ENCODE measurements around the gene CNKSR1.

CNKSR1 gene

DNA sequence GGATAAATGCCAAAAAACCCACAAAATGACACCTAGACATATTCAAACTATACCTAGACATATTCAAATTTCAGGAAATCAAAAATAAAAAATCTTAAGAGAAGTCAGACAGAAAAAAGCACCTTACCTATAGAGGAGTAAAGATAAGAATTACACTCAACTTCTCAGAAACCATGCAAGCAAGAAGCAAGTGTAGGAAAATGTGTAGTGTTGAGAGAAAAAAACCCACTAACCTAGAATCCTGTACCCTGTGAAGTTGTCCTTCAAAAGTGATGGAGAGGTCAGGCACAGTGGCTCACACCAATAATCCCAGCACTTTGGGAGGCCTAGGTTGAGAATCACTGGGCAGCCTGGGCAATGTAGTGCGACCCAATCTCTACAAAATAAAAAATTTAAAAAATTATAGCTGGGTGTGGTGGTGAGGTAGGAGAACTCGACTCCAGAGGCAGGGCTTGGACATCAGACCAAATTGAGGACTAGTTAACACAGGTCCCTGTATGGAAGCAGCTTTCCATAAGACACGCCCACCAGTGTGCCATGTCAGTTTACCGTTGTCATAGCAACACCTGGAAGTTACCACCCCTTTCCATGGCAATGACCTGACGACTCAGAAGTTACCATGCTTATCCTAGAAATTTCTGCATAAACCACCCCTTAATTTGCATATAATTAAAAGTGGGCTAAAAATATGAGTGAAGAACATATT, 45.0 kb upstream of the CNKSR1 start:
- Histone ChIP-seq H3K79me2 (ENCODE audit: low read length) (no peaks in the 10 kb centered on the region), H3K27me3 (replicated peaks; ENCODE audit: insufficient read depth, low read length) (no peaks in the 10 kb centered on the region), H3K4me3 (ENCODE audit: low read length) (no peak overlapping the region), H3K36me3 (replicated peaks; ENCODE audit: insufficient read depth, low read length) (no peaks in the 10 kb centered on the region), H3F3A (ENCODE audit: insufficient read depth, low read length) (0 out of 2 replicates have a peak, but pooled peaks cover 2% of the 10 kb centered on the region), H3K9me3 (replicated peaks; ENCODE audit: insufficient read depth, low read length) (no peaks in the 10 kb centered on the region), H2AFZ (ENCODE audit: low read length) (no peak overlapping the region), H3K9me2 (replicated peaks; ENCODE audit: insufficient read depth, low read length) (no peaks in the 10 kb centered on the region), H3K4me2 (ENCODE audit: low read depth, low read length) (no peak overlapping the region), H3K9ac (ENCODE audit: low read length) (no peak overlapping the region), H3K4me1 (ENCODE audit: low read length) (peaks cover 3% of the 10 kb centered on the region; the same call in 1 of the 2 replicates), H3K27ac (ENCODE audit: low read length) (no peak overlapping the region), H4K20me1 (ENCODE audit: insufficient read depth, low read length) (no peaks in the 10 kb centered on the region; the same call in 1 of the 2 replicates)
- DNase-seq: no peak
- no peak for TF ChIP-seq CTCF (IDR thresholded peaks at IDR 0.05; ENCODE audit: low read length)
- no peak for TF ChIP-seq EZH2phosphoT487 (IDR thresholded peaks at IDR 0.05; ENCODE audit: low read length)
- no peak for TF ChIP-seq EZH2 (optimal IDR thresholded peaks at IDR 0.05; ENCODE audit: low read depth, low read length)

DNA sequence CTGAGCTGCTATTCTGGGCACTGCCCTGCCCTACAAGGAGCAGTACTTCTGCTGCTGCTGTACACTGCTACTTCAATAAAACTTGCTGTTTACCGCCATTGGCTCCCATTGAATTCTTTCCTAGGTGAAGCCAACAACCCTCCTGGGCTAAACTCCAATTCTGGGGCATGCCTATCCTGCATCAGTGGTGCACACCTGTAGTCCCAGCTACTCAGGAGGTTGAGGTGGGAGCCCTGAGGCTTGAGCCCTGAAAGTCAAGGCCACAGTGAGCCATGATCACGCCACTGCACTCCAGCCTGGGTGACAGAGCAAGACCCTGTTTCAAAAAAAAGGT, 44.5 kb upstream of the CNKSR1 start:
- Histone ChIP-seq H3K36me3 (replicated peaks; ENCODE audit: insufficient read depth, low read length) (no peaks in the 10 kb centered on the region), H4K20me1 (ENCODE audit: insufficient read depth, low read length) (no peaks in the 10 kb centered on the region; the same call in 1 of the 2 replicates), H2AFZ (ENCODE audit: low read length) (no peak overlapping the region), H3K4me3 (ENCODE audit: low read length) (no peak overlapping the region), H3K4me1 (ENCODE audit: low read length) (no peaks in the 10 kb centered on the region), H3K4me2 (ENCODE audit: low read depth, low read length) (no peak overlapping the region), H3K9me3 (replicated peaks; ENCODE audit: insufficient read depth, low read length) (no peaks in the 10 kb centered on the region), H3K27me3 (replicated peaks; ENCODE audit: insufficient read depth, low read length) (no peaks in the 10 kb centered on the region), H3K9me2 (replicated peaks; ENCODE audit: insufficient read depth, low read length) (no peaks in the 10 kb centered on the region), H3F3A (ENCODE audit: insufficient read depth, low read length) (no peaks in the 10 kb centered on the region), H3K79me2 (ENCODE audit: low read length) (no peaks in the 10 kb centered on the region), H3K9ac (ENCODE audit: low read length) (no peak overlapping the region), H3K27ac (ENCODE audit: low read length) (no peak overlapping the region)
- no peak for TF ChIP-seq EZH2 (optimal IDR thresholded peaks at IDR 0.05; ENCODE audit: low read depth, low read length)
- no peak for TF ChIP-seq EZH2phosphoT487 (IDR thresholded peaks at IDR 0.05; ENCODE audit: low read length)
- no peak for TF ChIP-seq CTCF (IDR thresholded peaks at IDR 0.05; ENCODE audit: low read length)
- DNase-seq: no peak

DNA sequence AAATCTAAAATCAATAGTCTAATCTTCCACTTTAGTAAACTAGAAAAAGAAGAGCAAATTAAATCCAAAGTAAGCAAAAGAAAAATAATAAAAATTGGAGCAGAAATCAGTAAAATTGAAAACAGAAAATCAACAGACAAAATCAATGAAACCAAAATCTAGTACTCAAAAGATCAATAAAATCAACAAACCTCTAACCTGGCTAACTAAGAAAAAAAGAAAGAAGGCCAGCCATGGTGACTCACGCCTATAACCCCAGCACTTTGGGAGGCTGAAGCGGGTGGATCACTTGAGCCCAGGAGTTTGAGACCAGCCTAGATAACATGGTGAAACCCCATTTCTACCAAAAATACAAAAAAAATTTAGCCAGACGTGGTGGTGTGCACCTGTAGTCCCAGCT, 42.8 kb upstream of the CNKSR1 start:
- Histone ChIP-seq H3K4me3 (ENCODE audit: low read length) (no peak overlapping the region), H3K79me2 (ENCODE audit: low read length) (no peaks in the 10 kb centered on the region), H4K20me1 (ENCODE audit: insufficient read depth, low read length) (no peaks in the 10 kb centered on the region; the same call in 1 of the 2 replicates), H3K4me2 (ENCODE audit: low read depth, low read length) (no peak overlapping the region), H3K27ac (ENCODE audit: low read length) (no peak overlapping the region), H3K9ac (ENCODE audit: low read length) (no peak overlapping the region), H3K27me3 (replicated peaks; ENCODE audit: insufficient read depth, low read length) (no peaks in the 10 kb centered on the region), H3K9me3 (replicated peaks; ENCODE audit: insufficient read depth, low read length) (no peaks in the 10 kb centered on the region), H3F3A (ENCODE audit: insufficient read depth, low read length) (no peaks in the 10 kb centered on the region), H3K36me3 (replicated peaks; ENCODE audit: insufficient read depth, low read length) (no peaks in the 10 kb centered on the region), H3K4me1 (ENCODE audit: low read length) (no peaks in the 10 kb centered on the region), H2AFZ (ENCODE audit: low read length) (no peak overlapping the region), H3K9me2 (replicated peaks; ENCODE audit: insufficient read depth, low read length) (no peaks in the 10 kb centered on the region)
- no peak for DNase-seq
- TF ChIP-seq EZH2 (optimal IDR thresholded peaks at IDR 0.05; ENCODE audit: low read depth, low read length) (no peak), EZH2phosphoT487 (IDR thresholded peaks at IDR 0.05; ENCODE audit: low read length) (no peak), CTCF (IDR thresholded peaks at IDR 0.05; ENCODE audit: low read length) (no peak)
